Measurements from ENCODE around the gene SPCS2. TPM values are rescaled to one million over a fixed set of nuclear protein-coding genes. Genes with fewer than 3 reads are reported as not detected.
A peak's percentile ranks its signal among the peaks of the same experiment; 100 is the strongest.
"Not testable (repeated sequence)": the region's sequence is repeated elsewhere in the genome, so short reads cannot be mapped to it uniquely, and the experiment has no call there.

SPCS2 gene
- total RNA-seq, 1 donor from 2014 or later, result 105 TPM

- DNase-seq (no peak), ATAC-seq (peak; percentile 21)
- intact Hi-C loops (cut with micrococcal nuclease), result no loop called here
These were observed 6.8 kb upstream of the SPCS2 start for GRCh38 chr11:74942073-74942759.

GRCh38 chr11:74948546-74948897 lies 544 bp upstream of the SPCS2 start:
- DNase-seq (no peak), ATAC-seq (peak; percentile 21)
- intact Hi-C loops (cut with micrococcal nuclease), result no loop called here

- DNase-seq (no peak), ATAC-seq (peak; percentile 12)
- intact Hi-C loops (cut with micrococcal nuclease), result no loop called here
These were observed 679 bp downstream of the SPCS2 start for GRCh38 chr11:74949753-74950137.

DNA sequence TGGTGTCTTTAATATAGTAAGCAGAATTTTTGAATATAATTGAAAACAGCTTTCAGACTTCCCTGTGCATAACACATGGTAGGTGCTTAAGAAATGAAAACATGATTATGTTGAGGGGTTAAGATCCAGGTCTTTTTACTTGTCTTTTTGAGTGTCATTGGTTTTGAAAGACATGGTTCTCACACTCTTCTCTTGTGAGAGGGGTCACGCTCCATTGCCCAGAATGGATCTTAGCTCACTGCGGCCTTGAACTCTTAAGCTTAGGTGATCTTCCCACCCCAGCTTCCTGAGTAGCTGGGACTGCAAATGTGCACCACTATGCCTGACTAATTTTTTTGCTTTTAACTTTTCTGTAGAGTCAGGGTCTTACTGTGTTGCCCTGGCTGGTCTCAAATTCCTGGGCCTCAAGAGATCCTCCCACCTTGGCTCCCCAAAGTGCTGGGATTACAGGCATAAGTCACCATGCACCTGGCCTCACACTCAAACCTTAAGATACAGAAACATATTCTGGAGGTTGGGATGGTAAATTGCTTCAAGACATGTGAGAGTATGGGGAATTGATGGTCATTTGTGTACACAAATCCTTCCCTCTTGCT lies 1.4 kb downstream of the SPCS2 start:
- no peak for DNase-seq
- intact Hi-C loops (cut with micrococcal nuclease), result no loop called here
- ATAC-seq, result no peak

GRCh38 chr11:74951226-74951625 lies 2.2 kb downstream of the SPCS2 start:
- intact Hi-C loops (cut with micrococcal nuclease), result no loop called here
- ATAC-seq, result no peak
- DNase-seq, result no peak

- intact Hi-C loops (cut with micrococcal nuclease), result no loop called here
- no peak for ATAC-seq
- no peak for DNase-seq
These were observed 3.7 kb downstream of the SPCS2 start for GRCh38 chr11:74952752-74953151.

GRCh38 chr11:74953451-74953850 lies 4.4 kb downstream of the SPCS2 start:
- intact Hi-C loops (cut with micrococcal nuclease), result no loop called here
- ATAC-seq (no peak), DNase-seq (no peak)

DNA sequence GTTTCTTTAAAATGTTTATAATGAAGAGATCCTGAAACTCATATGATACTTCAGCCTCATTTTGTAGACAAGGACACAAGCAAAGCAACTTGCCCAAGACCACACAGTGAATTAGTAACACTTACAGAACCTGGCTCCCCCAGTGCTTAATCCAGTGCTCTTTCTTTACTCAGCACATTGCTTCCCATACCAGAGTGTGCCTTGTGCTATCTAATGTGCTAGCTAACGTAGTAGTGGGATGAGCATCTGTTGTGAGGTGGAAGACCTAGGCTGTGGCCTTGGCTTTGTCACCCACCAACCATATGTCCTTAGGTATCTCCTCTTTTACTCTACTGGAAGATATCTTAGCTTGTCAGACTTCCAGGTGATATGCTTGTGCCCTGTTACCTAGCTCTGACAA lies 5.1 kb downstream of the SPCS2 start:
- intact Hi-C loops (cut with micrococcal nuclease), result no loop called here
- ATAC-seq (no peak), DNase-seq (no peak)

DNA sequence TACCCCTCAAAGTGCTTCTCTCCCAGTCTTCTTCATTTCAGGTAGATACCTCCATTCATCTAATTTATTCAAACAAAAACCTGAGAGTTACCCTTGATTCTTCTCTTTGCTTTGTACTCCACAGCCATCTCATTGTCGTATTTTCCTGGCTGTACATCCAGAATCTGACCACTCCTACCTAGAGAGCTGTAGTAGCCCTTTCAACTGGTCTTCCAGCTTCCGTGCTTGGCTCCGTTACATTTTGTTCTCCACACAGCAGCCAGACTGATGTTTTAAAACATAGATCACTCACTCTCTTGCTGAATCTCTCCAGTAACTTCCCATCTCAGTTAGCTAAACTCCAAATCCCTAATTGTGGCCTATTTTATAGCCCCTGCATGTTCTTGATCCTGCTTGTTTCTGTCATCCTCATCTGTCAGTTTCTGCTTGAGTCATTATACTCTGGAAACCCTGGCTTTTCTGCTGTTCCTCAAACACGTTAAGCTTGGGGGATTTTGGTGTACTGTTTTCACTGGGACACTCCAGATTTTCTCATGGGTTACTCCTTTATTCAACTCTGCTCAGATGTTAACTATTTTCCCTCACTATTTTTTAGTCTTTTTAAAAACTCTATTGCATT lies 7.4 kb downstream of the SPCS2 start:
- ATAC-seq (peak; percentile 87), DNase-seq (no peak)
- intact Hi-C loops (cut with micrococcal nuclease), result no loop called here

- ATAC-seq (no peak), DNase-seq (no peak)
- intact Hi-C loops (cut with micrococcal nuclease), result no loop called here
These were observed 9.0 kb downstream of the SPCS2 start for GRCh38 chr11:74957937-74958629.

- intact Hi-C loops (cut with micrococcal nuclease); ATAC-seq; DNase-seq: not testable (repeated sequence)
These were observed 11.1 kb downstream of the SPCS2 start for GRCh38 chr11:74960128-74960527.

- DNase-seq, result no peak
- ATAC-seq, result no peak
- intact Hi-C loops (cut with micrococcal nuclease), result no loop called here
These were observed 17.6 kb downstream of the SPCS2 start for GRCh38 chr11:74966651-74967050.

GRCh38 chr11:74970852-74971395 lies 21.9 kb downstream of the SPCS2 start:
- ATAC-seq (no peak), DNase-seq (no peak)
- intact Hi-C loops (cut with micrococcal nuclease), result no loop called here

- no peak for DNase-seq
- intact Hi-C loops (cut with micrococcal nuclease), result no loop called here
- ATAC-seq, result no peak
These were observed 22.4 kb downstream of the SPCS2 start for GRCh38 chr11:74971424-74971823.

DNA sequence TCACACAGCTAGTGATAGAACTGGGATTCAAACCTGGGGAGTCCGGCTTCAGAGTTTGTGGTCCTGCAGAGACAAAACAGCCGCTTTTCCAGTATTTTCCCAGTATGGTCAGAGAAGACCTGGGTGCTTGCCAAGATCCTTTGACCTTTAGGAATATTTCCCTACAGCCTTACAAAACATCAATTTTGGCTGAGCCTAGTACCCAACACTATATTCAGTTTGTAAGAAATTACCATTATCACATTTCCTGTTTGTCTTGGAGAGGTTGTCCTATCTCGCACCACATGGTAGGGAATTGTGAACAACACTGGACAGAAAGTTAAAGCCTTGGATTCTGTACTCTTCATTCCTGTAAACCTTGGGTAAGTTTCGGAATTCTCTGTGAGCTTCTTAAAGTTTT lies 29.0 kb downstream of the SPCS2 start:
- intact Hi-C loops (cut with micrococcal nuclease), result no loop called here
- ATAC-seq (peak; percentile 61), DNase-seq (no peak)

DNA sequence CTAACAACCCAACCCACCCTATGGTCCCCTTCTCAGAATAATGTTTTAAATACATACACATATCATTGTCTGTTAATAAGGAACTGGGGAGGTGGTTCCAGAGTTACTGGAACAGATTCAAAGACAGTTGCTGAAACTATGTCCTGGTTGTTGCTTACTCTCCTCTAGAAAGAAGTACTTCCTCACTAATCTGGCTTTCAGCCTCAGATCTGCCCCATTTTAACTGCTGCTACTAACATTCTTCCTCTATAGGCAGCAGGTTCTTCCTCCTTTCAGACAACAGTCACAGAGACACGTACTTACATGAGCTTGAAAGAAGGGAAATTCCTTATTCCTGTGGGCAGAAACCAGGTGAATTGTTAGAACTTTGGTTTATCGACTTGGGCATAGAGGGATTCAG lies 31.6 kb downstream of the SPCS2 start:
- intact Hi-C loops (cut with micrococcal nuclease), result no loop called here
- peak; percentile 29 for ATAC-seq
- no peak for DNase-seq

DNA sequence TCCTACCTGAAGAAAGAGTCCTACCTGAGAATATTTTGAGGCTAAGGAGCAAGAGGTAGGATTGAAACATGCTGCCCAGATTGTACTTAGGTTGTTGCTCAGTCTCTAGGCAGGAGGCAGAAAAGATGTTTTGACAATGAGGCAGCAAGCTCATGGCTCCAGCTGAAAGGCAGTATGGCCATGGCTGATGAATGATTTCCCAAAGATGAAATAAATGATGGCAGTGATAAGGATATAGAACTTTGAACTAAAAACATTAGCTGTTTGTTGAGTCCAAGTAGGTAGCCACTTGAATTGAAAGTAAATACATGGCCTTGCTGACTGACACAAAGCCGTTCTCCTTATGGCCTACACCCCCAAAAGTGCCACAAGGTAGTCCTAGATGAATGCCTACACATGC lies 32.8 kb downstream of the SPCS2 start:
- intact Hi-C loops (cut with micrococcal nuclease), result no loop called here
- no peak for DNase-seq
- no peak for ATAC-seq

DNA sequence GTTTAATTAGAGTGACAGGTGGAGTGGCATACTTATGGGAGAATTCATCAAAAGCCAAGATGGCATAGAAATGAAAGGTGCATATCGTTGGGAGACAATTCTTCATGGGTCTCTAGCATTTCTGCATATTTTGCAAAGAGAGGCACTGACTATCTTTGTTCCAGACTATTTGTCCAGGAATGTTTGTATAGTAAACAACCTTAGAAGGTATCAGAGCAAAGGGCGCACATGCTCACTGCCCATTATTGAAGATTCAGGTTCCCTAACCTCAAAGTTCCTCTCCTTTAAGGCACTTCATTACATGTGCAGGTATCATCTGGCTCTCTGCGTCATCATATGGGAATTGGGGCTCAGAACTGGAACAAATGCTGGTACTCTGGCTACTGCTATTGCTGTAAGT lies 35.0 kb downstream of the SPCS2 start:
- ATAC-seq (no peak), DNase-seq (no peak)
- intact Hi-C loops (cut with micrococcal nuclease), result no loop called here

GRCh38 chr11:74984730-74985129 lies 35.7 kb downstream of the SPCS2 start:
- no peak for ATAC-seq
- intact Hi-C loops (cut with micrococcal nuclease), result no loop called here

More at GRCh38 chr11:74984730-74985129, 35.7 kb downstream of the SPCS2 start:
- DNase-seq, result no peak

Data from left ventricle myocardium superior (tissue), 1 donor.